NCI-H510A treated with DMSO at 0.1 percent for 48 hours (cell line): ENCODE measurements around the gene HGFAC.
"Not testable (repeated sequence)": the region's sequence is repeated elsewhere in the genome, so short reads cannot be mapped to it uniquely, and the experiment has no call there.

Experiments used
- DNase-seq: peaks from one replicate; lab custom pipeline; 2025; lab: John Stamatoyannopoulos, UW

The HGFAC gene

DNA sequence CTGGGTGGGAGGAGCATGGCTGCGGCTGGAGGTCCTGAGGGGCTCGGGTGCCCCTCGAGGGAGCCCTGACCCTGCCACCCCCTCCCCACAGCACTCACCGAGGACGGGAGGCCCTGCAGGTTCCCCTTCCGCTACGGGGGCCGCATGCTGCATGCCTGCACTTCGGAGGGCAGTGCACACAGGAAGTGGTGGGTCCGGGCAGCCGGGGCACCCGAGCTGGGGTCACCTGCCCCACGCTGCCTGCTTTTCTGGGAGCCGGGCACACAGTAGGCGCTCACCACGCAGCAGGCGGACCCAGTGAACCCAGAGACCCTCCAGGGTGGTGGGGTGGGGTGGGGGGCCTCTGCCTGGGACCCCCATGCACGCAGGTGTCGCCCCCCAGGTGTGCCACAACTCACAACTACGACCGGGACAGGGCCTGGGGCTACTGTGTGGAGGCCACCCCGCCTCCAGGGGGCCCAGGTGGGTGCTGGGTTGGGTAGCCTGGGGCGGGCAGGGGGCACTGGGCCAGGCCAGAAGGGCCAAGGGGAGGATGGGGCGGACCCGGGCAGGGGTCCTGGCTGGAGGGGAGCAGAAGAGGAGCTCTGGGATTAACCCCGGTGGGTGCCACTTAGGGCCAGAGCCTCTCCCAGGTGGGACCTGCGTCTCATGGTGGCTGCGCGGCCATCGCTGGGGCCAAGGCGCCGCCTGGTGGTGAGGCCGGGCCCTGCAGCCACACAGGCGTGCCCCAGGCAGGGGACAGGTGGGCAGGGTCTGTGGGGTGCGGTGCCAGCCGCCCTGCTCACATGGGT lies 1.4 kb downstream of the HGFAC start:
- DNase-seq = peak; percentile 2

DNA sequence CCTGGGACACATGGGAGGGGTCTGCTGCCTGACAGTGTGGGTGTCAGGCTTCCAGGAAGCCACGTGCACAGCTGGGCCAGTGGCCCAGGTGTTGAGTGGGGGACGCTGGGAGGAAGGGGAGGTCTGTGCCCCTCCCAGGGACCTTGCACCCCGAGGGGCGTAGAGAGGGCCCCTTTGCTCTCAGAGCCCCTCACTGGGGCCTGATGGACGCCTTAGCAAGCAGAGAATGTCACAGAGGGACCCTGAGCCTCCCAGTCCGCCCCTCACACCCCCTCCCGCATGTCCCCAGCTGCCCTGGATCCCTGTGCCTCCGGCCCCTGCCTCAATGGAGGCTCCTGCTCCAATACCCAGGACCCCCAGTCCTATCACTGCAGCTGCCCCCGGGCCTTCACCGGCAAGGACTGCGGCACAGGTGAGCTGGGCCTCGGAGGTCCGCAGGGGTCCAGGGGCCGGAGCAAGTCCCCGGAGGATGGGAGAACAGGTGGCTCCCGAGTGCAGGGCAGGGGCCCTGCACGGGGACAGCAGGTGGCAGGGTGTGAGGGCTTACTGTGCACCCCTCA lies 2.1 kb downstream of the HGFAC start:
- no peak for DNase-seq

DNA sequence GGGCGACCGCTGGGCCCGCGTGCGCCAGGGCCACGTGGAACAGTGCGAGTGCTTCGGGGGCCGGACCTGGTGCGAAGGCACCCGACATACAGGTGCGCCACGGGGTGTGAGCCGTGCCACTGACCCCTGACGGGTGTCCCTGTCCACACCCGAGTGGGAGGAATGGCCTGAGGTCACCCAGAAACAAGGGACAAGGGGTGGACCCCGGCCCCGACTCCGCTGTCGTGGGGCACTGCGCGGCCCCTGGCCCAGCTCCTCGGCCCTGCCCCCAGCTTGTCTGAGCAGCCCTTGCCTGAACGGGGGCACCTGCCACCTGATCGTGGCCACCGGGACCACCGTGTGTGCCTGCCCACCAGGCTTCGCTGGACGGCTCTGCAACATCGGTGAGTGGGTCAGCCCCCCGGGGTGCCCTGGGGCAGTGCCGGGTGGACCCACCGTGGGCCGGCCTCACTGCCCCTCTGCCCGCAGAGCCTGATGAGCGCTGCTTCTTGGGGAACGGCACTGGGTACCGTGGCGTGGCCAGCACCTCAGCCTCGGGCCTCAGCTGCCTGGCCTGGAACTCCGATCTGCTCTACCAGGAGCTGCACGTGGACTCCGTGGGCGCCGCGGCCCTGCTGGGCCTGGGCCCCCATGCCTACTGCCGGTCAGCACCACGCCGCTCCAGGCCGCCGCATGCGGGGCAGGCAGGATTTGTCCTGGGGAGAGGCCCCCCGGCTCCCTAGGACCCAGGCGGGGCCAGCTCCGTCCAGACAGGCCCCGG lies 2.8 kb downstream of the HGFAC start:
- DNase-seq = no peak

DNA sequence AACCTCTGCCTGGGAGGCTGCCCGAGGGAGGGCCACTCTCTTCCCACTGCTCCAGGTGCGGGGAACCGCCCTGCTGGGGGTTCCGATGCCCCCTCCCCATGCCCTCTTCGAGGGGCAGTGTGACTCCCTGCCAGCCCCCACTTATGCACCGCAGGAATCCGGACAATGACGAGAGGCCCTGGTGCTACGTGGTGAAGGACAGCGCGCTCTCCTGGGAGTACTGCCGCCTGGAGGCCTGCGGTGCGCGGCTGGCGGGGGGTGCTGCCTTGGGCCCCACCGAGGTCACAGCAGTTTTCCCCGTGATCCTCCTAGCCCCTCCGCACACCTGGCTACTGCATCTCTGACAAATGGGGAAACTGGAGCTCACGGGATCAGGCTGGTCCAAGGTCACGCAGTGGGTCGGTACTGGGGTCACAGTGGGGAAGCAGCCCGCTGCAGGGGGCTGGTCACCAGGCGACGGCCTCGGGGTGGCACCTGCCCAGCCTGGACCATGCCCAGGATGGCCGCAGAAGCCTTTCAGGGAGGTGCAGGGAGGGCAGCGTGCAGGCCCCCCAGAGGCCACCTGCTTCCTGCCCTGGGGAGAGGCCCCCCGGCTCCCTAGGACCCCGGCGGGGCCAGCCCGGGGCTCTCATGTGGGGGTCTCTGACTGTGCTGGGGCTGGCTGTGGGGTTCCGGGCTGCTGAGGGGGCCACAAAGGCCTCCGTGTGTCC lies 3.5 kb downstream of the HGFAC start:
- no peak for DNase-seq

DNA sequence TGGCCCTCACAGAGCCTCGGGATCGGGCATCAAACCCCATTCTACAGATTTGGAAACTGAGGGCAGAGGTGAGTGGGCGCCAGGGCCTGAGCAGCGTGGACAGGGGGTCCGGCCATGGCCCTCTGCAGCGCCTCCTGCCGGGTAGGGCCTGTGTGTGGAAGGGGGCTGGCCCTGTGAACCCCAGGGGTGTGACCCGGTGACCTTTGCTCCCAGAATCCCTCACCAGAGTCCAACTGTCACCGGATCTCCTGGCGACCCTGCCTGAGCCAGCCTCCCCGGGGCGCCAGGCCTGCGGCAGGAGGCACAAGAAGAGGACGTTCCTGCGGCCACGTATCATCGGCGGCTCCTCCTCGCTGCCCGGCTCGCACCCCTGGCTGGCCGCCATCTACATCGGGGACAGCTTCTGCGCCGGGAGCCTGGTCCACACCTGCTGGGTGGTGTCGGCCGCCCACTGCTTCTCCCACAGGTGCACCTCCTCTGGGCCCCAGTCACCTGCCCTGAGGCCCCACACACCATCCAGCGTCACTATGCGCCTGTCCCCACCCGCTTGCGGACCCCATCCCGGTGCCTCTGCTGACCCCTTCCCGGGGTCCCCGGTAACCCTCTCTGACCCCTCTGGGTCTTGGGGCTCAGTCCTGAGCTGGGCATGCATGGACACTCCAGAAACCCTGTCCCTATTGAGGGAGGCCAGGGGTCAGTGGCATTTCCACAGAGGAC lies 4.2 kb downstream of the HGFAC start:
- DNase-seq = no peak

DNA sequence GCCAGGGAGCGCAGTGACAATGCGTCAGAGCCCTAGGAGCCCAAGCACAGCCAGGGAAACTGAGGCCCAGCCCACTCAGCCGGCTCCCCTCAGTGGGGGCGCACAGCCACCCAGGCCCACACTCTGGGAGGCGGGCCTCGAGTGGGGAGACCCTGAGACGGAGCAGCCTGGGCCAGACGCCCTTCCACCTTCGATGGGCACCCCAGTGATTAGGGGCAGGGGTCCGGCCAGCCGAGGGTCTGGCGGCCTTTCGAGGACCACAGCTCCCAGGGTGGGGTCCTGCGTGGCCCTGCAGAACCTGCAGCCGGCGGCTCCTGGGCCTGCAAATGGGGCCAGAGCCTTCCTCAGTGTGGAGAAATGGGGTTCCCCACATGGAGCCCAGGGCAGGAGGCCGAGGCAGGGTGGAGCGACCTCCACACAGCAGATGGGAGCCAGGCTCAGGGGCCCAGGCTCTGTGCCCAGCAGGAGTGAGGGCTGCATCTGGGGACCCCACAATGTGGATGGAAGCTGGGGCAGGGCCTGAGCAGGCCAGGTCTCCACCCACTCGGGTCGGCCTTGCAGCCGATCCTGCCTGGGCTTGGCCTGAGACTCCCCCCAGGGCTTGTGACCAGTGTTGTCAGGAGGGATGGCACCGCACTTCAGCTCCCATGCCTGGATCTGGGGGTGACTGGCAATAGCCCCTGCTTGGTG lies 5.0 kb downstream of the HGFAC start:
- DNase-seq = no peak

DNA sequence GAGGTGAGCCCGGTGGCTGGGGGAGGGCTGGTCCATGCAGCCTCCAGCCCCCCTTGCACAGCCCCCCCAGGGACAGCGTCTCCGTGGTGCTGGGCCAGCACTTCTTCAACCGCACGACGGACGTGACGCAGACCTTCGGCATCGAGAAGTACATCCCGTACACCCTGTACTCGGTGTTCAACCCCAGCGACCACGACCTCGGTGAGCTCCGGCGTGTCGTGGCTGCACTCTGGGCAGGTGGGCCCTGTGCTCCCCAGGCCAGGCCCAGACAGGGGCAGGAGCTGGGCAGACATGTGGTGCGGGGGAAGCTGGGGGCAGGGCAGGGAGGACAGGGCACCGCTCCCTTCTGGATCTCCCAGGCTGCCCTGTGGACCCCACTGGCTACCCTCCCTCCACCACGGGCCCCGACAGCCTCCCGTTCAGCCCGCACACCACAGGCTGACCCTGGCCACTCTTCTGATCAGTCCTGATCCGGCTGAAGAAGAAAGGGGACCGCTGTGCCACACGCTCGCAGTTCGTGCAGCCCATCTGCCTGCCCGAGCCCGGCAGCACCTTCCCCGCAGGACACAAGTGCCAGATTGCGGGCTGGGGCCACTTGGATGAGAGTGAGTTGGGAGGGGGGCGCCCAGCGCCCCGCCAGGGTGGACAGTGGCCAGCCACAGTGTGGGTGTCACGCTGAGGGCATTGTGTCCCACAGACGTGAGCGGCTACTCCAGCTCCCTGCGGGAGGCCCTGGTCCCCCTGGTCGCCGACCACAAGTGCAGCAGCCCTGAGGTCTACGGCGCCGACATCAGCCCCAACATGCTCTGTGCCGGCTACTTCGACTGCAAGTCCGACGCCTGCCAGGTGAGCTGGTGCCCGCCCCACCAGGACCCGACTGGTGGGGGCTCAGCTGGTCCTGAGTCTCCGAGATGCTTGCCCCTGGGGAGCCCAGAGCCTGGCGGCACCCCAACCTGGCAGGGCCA lies 5.9 kb downstream of the HGFAC start:
- DNase-seq = no peak

DNA sequence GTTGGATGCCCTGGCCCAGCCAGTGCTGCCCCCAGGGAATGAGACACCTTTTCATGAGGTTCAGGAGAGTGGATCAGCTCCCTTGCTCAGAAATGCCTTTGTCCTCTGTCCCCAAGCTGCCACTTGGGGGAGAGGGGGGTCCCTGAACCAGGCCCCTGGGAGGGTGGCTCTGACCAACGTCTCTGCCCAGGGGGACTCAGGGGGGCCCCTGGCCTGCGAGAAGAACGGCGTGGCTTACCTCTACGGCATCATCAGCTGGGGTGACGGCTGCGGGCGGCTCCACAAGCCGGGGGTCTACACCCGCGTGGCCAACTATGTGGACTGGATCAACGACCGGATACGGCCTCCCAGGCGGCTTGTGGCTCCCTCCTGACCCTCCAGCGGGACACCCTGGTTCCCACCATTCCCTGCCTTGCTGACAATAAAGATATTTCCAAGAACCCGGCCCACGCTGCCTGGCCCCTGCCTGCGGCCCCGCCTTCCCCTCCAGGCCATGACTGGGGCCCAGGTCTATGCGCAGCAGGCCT lies 7.3 kb downstream of the HGFAC start:
- no peak for DNase-seq

DNA sequence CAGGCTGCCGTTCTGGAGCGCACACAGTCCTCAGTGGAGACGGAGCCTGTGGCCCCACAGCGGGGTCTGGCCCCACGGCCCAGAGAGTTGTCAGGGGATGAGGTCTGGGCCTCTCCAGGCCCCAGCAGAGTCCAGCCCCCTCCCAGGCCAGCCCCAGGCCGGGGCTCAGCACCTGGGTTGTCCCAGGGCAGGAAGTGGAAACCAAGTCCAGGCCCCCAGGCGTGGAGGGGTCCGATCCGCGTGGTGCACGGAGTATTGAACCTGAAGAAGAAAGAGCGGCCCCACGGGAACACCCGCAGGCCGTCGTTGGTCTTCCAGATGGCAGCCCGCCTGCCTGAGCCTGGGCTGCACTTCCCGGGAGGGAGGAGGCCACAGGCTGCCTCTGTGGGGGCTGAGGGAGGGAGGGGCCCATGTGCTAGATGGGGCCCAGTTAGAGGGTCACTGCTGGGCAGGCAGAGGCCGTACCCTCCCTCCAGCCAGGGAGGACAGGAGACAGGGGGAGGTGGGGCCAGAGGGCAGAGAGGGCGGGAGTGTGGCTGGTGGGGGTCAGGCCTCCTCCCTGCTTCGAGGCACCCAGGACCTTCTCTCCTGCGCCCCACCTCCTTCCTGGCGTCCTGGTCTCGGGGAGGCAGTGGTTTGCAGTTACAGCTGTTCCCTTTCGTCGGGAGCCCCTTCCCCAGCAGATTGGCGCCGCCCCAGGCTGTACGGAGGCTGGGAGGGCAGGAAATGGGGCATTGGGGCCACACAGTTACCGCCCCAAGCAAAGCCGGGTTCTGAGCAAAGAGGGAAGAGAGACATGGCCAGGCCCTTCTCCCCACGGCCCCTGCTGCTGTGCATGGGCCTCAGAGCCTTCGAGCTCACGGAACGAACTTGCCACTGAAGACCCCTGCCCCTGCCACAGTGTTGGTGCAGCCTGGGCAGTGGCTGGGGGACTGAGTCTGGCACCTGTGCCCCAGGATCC lies 8.1 kb downstream of the HGFAC start:
- DNase-seq = no peak

DNA sequence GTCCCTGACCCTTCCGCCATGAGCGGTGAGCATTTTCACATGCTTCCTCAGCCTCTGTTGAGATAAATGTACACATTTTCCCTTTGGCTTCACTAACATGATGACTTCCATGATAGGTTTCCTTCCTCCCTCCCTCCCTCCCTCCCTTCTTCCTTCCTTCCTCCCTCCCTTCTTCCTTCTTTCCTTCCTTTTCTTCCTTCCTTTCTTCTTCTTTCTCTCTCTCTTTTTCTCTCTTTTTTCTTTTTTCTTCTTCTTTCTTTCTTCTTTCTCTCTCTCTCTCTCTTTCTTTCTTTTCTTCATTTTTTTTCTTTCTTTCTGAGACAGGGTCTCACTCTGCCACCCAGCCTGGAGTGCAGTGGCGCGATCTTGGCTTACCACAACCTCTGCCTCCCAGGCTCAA lies 8.9 kb downstream of the HGFAC start:
- DNase-seq = no peak

DNA sequence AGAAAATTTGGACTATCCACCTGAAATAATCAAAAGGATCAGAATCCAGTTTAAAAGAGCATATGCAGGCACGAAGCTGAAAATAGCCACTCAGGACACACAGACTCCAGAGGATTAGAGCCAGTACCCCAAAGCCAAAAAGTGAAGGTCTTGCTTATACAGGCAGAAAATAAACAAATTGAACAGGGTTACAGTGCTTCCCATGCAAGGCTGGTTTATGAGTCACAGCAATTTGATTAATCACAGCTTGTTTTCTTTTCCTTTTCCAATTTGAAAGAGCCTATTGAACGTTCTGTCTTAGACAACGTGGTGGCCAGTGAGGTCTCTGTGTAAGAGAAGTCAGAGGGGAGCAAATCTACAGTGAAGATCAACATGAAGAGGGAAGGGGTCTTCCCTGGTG lies 10.2 kb downstream of the HGFAC start:
- DNase-seq = no peak

DNA sequence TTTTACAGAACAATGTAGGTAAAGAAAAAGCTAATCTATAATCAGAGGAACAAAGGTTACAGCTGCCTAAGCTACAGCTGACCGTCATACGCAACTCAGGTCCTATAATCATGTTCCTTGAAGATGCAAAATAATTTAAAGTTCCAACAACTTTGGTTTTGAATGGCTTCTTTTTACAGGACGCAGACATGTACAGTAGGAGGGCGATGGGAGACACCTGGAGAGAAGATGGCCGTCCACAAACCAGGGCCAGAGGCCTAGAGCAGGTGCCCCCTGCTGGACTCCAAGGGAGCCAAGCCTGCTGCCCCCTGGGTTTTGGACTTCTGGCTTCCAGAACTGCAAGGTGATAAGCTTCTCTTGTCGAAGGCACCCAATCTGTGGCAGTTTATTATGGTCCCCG lies 10.6 kb downstream of the HGFAC start:
- no peak for DNase-seq

DNA sequence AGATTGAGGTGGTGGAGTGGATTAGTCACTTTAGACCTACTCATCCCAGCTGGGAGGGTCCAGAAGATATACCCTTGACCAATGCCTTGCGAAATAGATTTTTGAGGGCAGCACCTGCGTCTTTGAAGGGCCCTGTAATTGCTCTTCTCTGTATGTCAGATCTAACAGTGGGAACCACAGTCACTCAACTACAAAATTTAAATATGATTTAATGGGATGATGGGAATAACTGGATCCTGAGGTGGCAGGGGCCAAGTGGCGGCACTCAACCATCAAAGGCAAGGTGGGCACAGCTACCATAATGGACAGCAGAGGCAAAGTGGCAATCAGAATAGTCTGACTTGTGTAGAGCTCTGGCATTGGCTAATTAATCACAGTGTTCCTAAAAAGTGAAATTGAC lies 13.8 kb downstream of the HGFAC start:
- DNase-seq = not testable (repeated sequence)

DNA sequence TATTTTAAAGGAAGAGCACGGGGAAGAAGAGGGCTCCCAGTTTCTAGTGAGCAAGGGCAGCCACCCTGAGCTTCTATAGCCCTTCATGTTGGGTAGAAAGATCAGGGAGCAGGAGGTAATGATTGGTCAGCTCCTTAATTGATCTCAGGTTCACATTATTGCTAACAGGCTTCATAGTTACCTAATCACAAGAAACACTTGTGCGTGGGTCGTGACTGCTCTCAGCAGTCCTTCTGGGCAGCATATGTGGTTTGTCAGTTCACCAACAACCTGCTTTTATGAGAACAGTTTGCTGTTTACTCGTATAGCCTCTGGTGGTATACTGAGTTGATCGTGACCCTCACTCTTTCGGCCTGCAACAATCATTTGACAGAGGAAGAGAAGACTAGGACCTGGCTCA lies 16.6 kb downstream of the HGFAC start:
- no peak for DNase-seq

DNA sequence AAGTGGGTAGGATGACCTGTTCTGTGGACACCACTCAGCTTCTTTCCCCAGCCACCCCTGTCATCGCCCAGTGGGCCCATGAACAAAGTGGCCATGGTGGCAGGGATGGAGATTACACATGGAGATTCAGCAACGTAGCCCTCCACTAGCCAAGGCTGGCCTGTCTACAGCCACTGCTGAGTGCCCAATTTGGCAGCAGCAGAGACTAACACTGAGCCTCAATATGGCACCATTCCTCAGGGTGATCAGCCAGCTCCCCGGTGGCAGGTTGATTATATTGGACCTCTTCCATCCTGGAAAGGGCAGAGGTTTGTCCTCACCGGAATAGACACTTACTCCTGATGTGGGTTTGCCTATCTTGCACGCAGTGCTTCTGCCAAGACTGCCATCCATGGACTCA lies 17.4 kb downstream of the HGFAC start:
- DNase-seq = not testable (repeated sequence)

DNA sequence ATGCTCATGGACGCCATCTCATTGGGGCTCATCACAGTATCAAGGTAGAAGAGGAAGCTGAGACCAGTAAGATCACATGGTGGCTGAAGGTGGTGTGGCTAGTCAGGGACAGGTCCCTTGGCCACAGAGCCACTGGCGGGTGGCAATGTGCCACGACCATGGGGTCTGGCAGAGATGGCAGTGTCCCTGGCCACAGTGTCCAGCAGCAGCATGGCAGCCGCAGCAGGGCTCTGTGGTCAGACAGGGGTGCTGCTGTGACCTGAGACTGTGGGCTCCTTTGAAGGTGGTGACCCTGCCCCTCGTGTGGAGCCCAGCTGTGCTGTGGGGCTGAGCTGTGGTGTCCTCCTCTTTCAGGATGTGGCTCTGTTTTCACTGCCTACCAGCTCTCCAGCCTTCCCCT lies 19.2 kb downstream of the HGFAC start:
- DNase-seq = no peak

DNA sequence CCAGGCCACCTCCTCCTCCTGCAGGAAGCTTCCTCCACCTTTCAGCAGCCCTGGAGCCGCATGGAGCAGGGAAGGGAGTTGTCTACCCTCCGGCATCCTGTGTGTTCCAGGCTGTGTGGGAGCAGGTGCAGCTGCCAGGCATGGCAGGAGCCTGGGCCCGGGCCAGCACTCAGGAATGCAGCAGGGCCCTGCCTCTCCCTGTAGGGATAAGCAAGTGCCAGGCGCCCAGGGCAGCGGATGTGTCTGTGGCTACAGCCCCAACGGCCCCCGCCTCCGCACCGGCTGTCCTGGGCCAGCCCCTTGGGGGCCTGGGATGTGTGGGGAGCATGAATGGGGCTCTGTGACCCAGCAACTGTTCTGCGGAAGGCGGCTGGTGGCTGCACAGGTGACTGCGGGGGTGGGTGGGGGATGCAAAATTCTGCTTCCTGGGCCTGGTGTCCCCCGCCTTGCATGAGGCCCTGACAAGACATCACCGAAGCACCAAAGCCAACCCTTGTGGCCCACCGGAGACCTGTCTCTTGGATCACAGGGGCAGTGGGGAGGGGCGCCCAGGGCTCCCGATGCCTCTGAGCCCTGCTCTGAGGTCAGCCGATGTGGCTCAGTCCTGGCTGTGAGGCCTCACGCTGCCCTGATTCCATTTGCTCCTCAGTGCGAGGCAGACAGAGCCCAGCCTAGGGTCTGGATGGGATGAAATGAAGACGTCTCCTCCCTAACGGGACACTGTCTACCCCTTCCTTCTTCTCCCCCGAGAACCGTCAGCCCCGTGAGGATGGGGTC lies 19.9 kb downstream of the HGFAC start:
- DNase-seq = peak; percentile 8

DNA sequence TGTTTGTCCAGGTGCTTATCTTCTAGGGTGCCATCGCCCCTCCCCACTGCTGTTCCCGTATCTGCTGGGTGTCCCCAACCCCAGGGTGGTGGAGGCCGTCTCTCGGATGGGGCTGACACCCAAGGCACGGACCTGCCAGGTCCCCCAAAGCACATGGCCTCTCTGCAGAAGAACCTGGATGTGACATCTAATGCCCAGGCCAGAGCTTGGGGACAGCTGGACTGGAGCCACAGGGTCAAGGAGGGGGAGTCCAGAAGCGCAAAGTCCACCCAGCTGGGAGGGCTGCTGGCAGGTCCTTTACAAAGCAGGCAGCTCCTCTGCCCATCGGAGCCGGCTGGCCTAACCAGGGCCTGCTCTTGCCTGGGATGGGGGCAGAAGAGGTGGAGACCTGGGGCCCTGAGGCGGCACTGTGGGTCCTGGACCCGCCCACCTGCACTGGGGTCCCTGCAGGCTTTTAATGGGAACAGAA lies 20.6 kb downstream of the HGFAC start:
- DNase-seq = no peak
